GM12878 (cell line): ENCODE measurements around the gene CDC42BPA. TPM values are rescaled to one million over a fixed set of nuclear protein-coding genes. Genes with fewer than 3 reads are reported as not detected.

Source experiments
- ATAC-seq: fragments of 200-7000 bp; cut with Tn5 transposase; 3 replicates; pipeline ENCODE4 v1.9.1; 2020; ENCODE audit warnings: mild to moderate bottlenecking, moderate library complexity
- BruUV-seq: library from RNA; stranded (reverse); fragments of 400-500 nt; replicated peaks from 2 replicates; lab custom pipeline; 2021; lab: Mats Ljungman, UMichigan
- CTCF ChIA-PET: fragments of 300-600 bp; sonication (Branson Sonifier 250); formaldehyde crosslinking; extraction: SDS; loops from one replicate; lab custom pipeline; 2021; ENCODE audit warnings: inconsistent platforms; lab: Yijun Ruan, JAX
- POLR2A ChIA-PET: fragments of 350-600 bp; formaldehyde crosslinking; extraction: SDS; loops from one replicate; lab custom pipeline; 2021; ENCODE audit warnings: inconsistent platforms; lab: Charles Lee
- RAD21 ChIA-PET: fragments of 300-600 bp; sonication (Branson Sonifier 250); formaldehyde crosslinking; loops from one replicate; lab custom pipeline; 2023; ENCODE audit warnings: antibody characterized with exemption; ENCODE audit not compliant: unreplicated experiment; lab: Charles Lee
- SMC1A ChIA-PET: fragments of 300-600 bp; sonication (Branson Sonifier 250); formaldehyde crosslinking; loops from one replicate; lab custom pipeline; 2023; ENCODE audit not compliant: unreplicated experiment, uncharacterized antibody; lab: Charles Lee
- DNase-seq: peaks from one replicate; pipeline ENCODE4 v3.0.0-alpha.2; 2011; ENCODE audit warnings: low read depth, low spot score
- FAIRE-seq: peaks from 3 replicates; lab custom pipeline; 2011; peaks lifted over from hg19 to GRCh38; lab: Jason Lieb, UNC
- H2AFZ ChIP-seq: 2 replicates; pipeline ENCODE4 v1.6.0; 2011; ENCODE audit warnings: low read depth, low read length, control low read depth; ENCODE audit not compliant: control insufficient read depth
- H3K27ac ChIP-seq: 2 replicates; pipeline ENCODE4 v1.5.1; 2011; ENCODE audit warnings: control low read depth; ENCODE audit not compliant: control insufficient read depth, insufficient read depth
- H3K27me3 ChIP-seq, 2 experiments: replicated peaks in 1 of 2; 2 replicates each; pipeline versions ENCODE4 v1.6.0 to v1.6.1; 2011; ENCODE audit warnings: low read length in 1 of 2; ENCODE audit not compliant: control insufficient read depth in 2 of 2, insufficient read depth in 2 of 2
- H3K36me3 ChIP-seq, 2 experiments: 2 replicates each; pipeline ENCODE4 v1.5.1; 2011; ENCODE audit warnings: low read length in 1 of 2; ENCODE audit not compliant: control insufficient read depth in 2 of 2, insufficient read depth in 2 of 2
- H3K4me1 ChIP-seq: 2 replicates; pipeline ENCODE4 v1.6.1; 2011; ENCODE audit warnings: mild to moderate bottlenecking, low read length, moderate library complexity, mixed read lengths; ENCODE audit not compliant: control insufficient read depth, insufficient read depth
- H3K4me2 ChIP-seq: 2 replicates; pipeline ENCODE4 v1.6.0; 2011; ENCODE audit warnings: control low read depth; ENCODE audit not compliant: control insufficient read depth, insufficient read depth
- H3K4me3 ChIP-seq: fragments of 200-600 bp; sonication (generic); 2 replicates; pipeline ENCODE4 v1.5.1; 2016
- H3K79me2 ChIP-seq: 2 replicates; pipeline ENCODE4 v1.6.0; 2011; ENCODE audit warnings: low read length; ENCODE audit not compliant: control insufficient read depth, insufficient read depth
- H3K9ac ChIP-seq: 2 replicates; pipeline ENCODE4 v1.8.0; 2011; ENCODE audit warnings: low read length, control low read depth, mixed read lengths; ENCODE audit not compliant: control insufficient read depth, insufficient read depth
- H3K9me3 ChIP-seq: replicated peaks from 3 replicates; pipeline ENCODE4 v1.5.1; 2011; ENCODE audit warnings: mild to moderate bottlenecking, low read length; ENCODE audit not compliant: control insufficient read depth, insufficient read depth
- H4K20me1 ChIP-seq: 2 replicates; pipeline ENCODE4 v1.6.0; 2011; ENCODE audit not compliant: control insufficient read depth, insufficient read depth
- BMI1 ChIP-seq: fragments of 450-650 bp; IDR thresholded peaks from 2 replicates; pipeline ENCODE4 v1.6.1; 2016; ENCODE audit warnings: mild to moderate bottlenecking, moderate library complexity, borderline replicate concordance
- NBN ChIP-seq: fragments of 450-650 bp; IDR thresholded peaks from 2 replicates; pipeline ENCODE4 v1.6.1; 2016
- NR2C2 ChIP-seq: IDR thresholded peaks from 2 replicates; pipeline ENCODE4 v1.6.1; 2011; ENCODE audit warnings: borderline replicate concordance, low read depth; ENCODE audit not compliant: control insufficient read depth, insufficient read length
- ZNF217 ChIP-seq: fragments of 450-650 bp; IDR thresholded peaks from 2 replicates; pipeline ENCODE4 v1.6.1; 2017; ENCODE audit warnings: antibody characterized with exemption, mild to moderate bottlenecking
- WGBS: methylation state at CpG from one replicate; pipeline ENCODE4 v1.1.6; 2016; ENCODE audit warnings: low lambda C conversion rate; ENCODE audit not compliant: insufficient replicate concordance, insufficient coverage; ENCODE audit errors: missing lambda C conversion rate; 5-methylcytosine and 5-hydroxymethylcytosine counted together
- in situ Hi-C: fragments of 300-500 bp; cut with MboI; formaldehyde crosslinking; loops from 9 replicates; pipeline ENCODE4 v1.14.3; 2018; ENCODE audit warnings: mixed read lengths
- intact Hi-C: fragments of 100-400 bp; cut with micrococcal nuclease; formaldehyde crosslinking; loops from one replicate; pipeline ENCODE4 v1.14.2; 2022; ENCODE audit not compliant: unreplicated experiment
- polyA plus RNA-seq, 11 experiments: library from polyadenylated mRNA; depleted of rRNA in 4 of 11; unstranded in 6 of 11; stranded (reverse) in 5 of 11; fragments of >200 nt; fragmentation: Nextera tagmentation in 4 of 11; fragmentation: Illumina TruSeq in 1 of 11; extraction: Ambion mirVana in 4 of 11; extraction: Trizol in 1 of 11; gene quantifications; 1 replicate in 1 of 11; 2 replicates in 10 of 11; pipeline versions ENCODE4 v1.2.1 to v1.2.3, GENCODE V29; 2011 to 2016; ENCODE audit warnings: inconsistent platforms in 2 of 11, missing spikeins in 2 of 11, low read depth in 1 of 11
- total RNA-seq, 4 experiments: library from RNA; depleted of rRNA in 3 of 4; stranded (reverse); fragments of >200 nt in 3 of 4; fragmentation: Illumina TruSeq in 1 of 4; extraction: Trizol in 1 of 4; gene quantifications; 2 replicates each; pipeline versions ENCODE4 v1.2.1 to v1.2.3, GENCODE V29; 2013 to 2021
- TF ChIP-seq, protein P1 (sequence below): IDR thresholded peaks from 2 replicates; pipeline ENCODE4 v1.6.1; 2012; ENCODE audit warnings: low read depth, low read length, improper control_type of control experiment
- TF ChIP-seq, protein P2 (sequence below): fragments of 450-650 bp; IDR thresholded peaks from 2 replicates; pipeline ENCODE4 v1.6.1; 2017; ENCODE audit warnings: mild to moderate bottlenecking, moderate library complexity
- TF ChIP-seq, protein P3 (sequence below): fragments of 450-650 bp; IDR thresholded peaks from 2 replicates; pipeline ENCODE4 v1.6.1; 2017; ENCODE audit warnings: borderline replicate concordance
- TF ChIP-seq, protein P4 (sequence below): fragments of 450-650 bp; IDR thresholded peaks from 2 replicates; pipeline ENCODE4 v1.6.1; 2016; ENCODE audit warnings: mild to moderate bottlenecking, moderate library complexity, borderline replicate concordance

CDC42BPA gene
- total and polyA plus RNA-seq, 10 of the 15 experiments (the other 5 are each of a cell fraction or from before 2014, with no cell fraction given): 0.02 to 0.52 (median 0.10) TPM

DNA sequence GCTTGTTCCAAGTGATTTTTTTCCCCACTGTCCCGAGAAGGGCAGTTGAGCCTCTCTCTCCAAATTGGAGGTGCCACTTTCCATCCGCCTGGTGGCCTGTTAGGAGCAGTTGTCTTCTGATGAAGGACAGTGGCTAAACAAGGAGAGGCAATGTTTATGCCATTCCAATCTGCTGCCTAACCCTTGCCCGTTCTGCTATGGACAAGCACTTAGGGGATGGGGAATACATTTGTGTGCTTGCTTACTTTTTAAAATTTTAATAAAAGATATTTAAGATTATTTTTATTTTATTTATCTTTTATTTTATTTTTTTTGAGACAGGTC lies 366.2 kb downstream of the CDC42BPA start (continued):
- TF ChIP-seq, protein P1, sequence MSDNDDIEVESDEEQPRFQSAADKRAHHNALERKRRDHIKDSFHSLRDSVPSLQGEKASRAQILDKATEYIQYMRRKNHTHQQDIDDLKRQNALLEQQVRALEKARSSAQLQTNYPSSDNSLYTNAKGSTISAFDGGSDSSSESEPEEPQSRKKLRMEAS: no peak
- no peak for TF ChIP-seq BMI1
- TF ChIP-seq ZNF217: no peak
- TF ChIP-seq NBN: no peak
- TF ChIP-seq NR2C2: no peak

DNA sequence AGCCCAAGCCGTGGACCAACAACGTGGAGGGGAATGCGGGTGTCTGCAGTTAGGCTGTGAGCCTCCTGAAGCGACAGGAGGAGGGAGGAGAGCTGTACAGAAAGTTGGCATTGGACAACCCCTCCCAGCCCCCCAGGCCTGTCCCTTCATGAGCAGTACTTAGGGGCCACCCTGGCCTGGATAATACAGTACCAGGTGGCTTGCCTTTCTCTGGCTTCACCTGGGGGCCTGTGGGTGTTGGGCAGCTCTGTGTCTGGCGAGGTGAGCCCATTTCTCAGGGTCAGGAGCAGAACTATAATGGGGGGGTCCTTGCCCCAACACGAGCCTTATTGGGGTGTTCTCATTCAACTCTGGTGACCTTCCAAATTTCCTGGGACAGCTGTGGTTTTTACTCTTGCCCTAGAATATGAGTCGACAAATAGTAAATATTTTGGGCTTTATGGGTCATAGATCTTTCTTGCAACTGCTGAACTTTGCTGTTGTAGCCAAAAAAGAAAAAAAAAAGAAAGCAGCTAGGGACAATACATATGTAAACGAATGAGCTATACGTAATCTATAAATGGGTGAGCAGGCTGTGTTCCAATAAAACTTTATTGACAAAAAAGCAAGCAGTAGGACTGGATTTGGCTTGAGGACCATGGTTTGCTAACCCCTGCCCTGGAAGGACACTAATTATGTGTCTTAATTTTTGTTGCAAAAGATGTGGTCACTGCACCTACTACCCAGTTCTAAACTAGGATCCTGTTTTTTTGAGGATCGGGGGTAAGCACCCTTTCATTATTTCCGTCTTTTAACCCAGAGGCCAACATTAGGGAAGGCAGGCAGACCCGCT lies 366.8 kb downstream of the CDC42BPA start:
- Histone ChIP-seq H3K9ac (no peak overlapping the region), H3K79me2 (no peaks in the 10 kb centered on the region), H3K36me3 (no peaks in the 10 kb centered on the region), H3K27me3 (no peaks in the 10 kb centered on the region), H2AFZ (no peak overlapping the region), H3K4me3 (no peak overlapping the region), H3K4me2 (no peak overlapping the region), H4K20me1 (no peaks in the 10 kb centered on the region), H3K4me1 (no peaks in the 10 kb centered on the region), H3K27ac (no peak overlapping the region), H3K9me3 (no peaks in the 10 kb centered on the region; the same call in 2 of the 3 replicates)
- ATAC-seq (no peak; the same call in 2 of the 3 replicates), DNase-seq (no peak), FAIRE-seq (no peak)
- intact Hi-C loops (no loop called here), in situ Hi-C loops (no loop called here)
- SMC1A ChIA-PET: no interaction called here
- CTCF ChIA-PET: no interaction called here
- POLR2A ChIA-PET: interaction anchor here (0.6 kb wide), 1 partner anchor 10 kb away, joined by 3 read pairs; no protein-coding TSS in a partner anchor
- no TSS peak for BruUV-seq
- RAD21 ChIA-PET: no interaction called here
- WGBS: 65% methylated on average over 12 of the region's 12 CpGs
- TF ChIP-seq, protein P2, sequence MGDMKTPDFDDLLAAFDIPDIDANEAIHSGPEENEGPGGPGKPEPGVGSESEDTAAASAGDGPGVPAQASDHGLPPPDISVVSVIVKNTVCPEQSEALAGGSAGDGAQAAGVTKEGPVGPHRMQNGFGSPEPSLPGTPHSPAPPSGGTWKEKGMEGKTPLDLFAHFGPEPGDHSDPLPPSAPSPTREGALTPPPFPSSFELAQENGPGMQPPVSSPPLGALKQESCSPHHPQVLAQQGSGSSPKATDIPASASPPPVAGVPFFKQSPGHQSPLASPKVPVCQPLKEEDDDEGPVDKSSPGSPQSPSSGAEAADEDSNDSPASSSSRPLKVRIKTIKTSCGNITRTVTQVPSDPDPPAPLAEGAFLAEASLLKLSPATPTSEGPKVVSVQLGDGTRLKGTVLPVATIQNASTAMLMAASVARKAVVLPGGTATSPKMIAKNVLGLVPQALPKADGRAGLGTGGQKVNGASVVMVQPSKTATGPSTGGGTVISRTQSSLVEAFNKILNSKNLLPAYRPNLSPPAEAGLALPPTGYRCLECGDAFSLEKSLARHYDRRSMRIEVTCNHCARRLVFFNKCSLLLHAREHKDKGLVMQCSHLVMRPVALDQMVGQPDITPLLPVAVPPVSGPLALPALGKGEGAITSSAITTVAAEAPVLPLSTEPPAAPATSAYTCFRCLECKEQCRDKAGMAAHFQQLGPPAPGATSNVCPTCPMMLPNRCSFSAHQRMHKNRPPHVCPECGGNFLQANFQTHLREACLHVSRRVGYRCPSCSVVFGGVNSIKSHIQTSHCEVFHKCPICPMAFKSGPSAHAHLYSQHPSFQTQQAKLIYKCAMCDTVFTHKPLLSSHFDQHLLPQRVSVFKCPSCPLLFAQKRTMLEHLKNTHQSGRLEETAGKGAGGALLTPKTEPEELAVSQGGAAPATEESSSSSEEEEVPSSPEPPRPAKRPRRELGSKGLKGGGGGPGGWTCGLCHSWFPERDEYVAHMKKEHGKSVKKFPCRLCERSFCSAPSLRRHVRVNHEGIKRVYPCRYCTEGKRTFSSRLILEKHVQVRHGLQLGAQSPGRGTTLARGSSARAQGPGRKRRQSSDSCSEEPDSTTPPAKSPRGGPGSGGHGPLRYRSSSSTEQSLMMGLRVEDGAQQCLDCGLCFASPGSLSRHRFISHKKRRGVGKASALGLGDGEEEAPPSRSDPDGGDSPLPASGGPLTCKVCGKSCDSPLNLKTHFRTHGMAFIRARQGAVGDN: no peak
- TF ChIP-seq, protein P3, sequence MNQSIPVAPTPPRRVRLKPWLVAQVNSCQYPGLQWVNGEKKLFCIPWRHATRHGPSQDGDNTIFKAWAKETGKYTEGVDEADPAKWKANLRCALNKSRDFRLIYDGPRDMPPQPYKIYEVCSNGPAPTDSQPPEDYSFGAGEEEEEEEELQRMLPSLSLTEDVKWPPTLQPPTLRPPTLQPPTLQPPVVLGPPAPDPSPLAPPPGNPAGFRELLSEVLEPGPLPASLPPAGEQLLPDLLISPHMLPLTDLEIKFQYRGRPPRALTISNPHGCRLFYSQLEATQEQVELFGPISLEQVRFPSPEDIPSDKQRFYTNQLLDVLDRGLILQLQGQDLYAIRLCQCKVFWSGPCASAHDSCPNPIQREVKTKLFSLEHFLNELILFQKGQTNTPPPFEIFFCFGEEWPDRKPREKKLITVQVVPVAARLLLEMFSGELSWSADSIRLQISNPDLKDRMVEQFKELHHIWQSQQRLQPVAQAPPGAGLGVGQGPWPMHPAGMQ: no peak
- TF ChIP-seq, protein P4, sequence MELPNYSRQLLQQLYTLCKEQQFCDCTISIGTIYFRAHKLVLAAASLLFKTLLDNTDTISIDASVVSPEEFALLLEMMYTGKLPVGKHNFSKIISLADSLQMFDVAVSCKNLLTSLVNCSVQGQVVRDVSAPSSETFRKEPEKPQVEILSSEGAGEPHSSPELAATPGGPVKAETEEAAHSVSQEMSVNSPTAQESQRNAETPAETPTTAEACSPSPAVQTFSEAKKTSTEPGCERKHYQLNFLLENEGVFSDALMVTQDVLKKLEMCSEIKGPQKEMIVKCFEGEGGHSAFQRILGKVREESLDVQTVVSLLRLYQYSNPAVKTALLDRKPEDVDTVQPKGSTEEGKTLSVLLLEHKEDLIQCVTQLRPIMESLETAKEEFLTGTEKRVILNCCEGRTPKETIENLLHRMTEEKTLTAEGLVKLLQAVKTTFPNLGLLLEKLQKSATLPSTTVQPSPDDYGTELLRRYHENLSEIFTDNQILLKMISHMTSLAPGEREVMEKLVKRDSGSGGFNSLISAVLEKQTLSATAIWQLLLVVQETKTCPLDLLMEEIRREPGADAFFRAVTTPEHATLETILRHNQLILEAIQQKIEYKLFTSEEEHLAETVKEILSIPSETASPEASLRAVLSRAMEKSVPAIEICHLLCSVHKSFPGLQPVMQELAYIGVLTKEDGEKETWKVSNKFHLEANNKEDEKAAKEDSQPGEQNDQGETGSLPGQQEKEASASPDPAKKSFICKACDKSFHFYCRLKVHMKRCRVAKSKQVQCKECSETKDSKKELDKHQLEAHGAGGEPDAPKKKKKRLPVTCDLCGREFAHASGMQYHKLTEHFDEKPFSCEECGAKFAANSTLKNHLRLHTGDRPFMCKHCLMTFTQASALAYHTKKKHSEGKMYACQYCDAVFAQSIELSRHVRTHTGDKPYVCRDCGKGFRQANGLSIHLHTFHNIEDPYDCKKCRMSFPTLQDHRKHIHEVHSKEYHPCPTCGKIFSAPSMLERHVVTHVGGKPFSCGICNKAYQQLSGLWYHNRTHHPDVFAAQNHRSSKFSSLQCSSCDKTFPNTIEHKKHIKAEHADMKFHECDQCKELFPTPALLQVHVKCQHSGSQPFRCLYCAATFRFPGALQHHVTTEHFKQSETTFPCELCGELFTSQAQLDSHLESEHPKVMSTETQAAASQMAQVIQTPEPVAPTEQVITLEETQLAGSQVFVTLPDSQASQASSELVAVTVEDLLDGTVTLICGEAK: peak; percentile 83
